HG02938 (cell line): ENCODE results near the gene KBTBD12.

Source experiments
- ATAC-seq: cut with Tn5 transposase; IDR thresholded peaks from one replicate; pipeline ENCODE4 v1.9.1; 2021; ENCODE audit warnings: mild to moderate bottlenecking, moderate library complexity; ENCODE audit not compliant: unreplicated experiment

KBTBD12 gene

GRCh38 chr3:128009952-128010846 lies 95.2 kb downstream of the KBTBD12 start:
- no peak for ATAC-seq

GRCh38 chr3:128011140-128011539 lies 96.1 kb downstream of the KBTBD12 start:
- no peak for ATAC-seq

DNA sequence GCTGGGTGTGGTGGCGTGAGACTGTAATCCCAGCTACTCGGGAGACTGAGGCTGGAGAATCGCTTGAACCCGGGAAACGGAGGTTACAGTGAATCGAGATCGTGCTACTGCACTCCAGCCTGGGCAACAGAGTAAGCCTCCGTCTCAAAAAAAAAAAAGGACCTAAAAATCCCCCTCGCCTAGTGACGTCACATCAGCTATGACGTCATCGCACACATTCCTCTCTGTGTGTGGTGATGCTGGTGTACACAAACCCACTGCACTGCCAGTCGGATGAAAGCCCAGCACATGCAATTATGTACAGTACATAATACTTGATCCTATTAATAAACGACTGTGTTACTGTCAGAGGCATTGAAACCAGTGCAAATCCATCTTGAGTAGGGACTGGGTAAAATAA lies 97.0 kb downstream of the KBTBD12 start:
- no peak for ATAC-seq

DNA sequence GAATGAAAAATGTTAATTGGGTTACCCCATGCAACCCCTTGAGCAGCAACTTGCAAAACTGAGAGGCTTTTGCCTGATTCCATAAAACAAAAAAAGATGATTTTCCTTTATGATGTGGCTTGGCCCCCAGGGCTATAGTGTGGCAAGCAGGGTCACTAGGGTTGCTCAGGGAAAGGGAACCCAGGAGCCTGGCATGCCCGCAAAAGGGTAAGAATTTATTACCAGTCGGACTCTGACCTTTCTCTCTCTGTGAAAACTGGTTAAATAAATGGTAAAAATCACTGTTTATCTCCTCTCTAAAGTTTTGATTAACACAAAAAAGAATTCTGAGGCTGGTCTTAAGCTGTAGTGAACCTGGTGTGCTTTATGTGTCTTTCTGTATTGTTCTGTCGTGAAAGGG lies 99.5 kb downstream of the KBTBD12 start:
- no peak for ATAC-seq

DNA sequence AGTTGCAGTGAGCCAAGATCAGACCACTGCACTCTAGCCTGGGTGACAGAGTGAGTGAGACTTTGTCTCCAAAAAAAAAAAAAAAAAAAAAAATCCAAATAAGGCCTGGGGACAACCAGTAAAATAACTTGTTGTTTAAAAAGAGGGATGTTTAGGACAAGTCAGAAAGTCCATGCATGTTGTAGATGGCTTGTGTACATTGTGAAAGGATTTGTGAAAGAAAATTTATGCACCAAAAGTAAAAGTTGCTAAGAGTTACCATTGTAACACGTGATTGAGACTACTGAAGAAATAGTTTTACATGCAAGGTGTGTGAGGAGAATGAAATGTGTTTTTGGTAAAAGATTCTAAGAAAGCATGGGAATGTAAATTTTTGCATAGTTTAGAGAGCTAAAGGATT lies 101.5 kb downstream of the KBTBD12 start:
- ATAC-seq = no peak

DNA sequence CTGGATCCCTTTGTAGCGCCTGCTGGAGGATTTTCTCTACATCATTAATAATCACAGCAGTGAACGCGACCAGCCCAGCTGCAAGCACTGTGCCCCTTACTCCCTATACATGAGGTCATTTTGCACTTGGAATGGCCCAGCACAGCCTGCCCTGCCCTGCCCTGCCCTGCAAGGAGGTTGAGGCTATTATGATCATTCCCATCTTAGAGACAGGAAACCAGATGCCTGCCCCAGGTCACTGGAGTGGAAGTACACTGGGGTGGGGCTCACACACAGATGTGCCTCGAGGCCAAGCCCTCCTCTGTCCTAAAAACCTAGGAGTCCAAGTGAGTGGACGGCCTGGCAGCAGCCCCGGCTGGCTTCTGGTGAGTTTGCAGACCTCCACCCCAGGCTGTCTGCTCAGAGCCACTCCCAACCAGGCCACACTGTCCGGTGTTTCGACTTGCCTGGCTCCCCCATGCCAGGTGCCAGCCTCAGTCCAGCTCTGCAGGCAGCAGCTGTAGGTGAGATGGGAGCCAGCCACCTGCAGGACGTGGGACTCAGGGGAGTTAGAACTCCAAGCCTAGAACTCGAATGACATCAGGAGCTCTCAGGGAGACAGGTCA lies 106.8 kb downstream of the KBTBD12 start:
- no peak for ATAC-seq

DNA sequence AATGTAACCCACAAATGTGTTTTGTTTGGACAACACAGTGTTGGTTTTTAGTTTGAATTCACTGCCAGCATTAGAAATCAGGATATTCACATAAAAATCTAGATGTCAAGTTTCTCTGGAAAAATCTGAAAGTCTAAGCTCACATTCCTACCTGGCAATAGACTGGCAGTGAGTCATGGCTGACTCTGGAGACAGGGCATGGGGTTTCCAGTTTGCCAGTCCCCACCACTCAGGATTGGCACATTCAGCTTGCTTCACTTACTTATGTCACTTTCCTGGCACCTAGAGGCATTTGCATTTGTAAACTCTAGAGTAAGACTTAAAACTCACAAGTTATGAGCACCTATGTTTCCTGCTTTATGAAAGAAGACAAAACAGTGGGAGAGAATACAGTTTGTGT lies 118.1 kb downstream of the KBTBD12 start:
- no peak for ATAC-seq

GRCh38 chr3:128036119-128036518 lies 121.1 kb downstream of the KBTBD12 start:
- ATAC-seq = no peak
